GM12878 (cell line): ENCODE measurements around the gene WHRN. TPM values are rescaled to one million over a fixed set of nuclear protein-coding genes. Genes with fewer than 3 reads are reported as not detected.

ENCODE experiments used
- ATF2 ChIP-seq: IDR thresholded peaks from 2 replicates; pipeline ENCODE4 v1.6.1; 2012; ENCODE audit warnings: low read length, inconsistent platforms
- ATF3 ChIP-seq: IDR thresholded peaks from 2 replicates; pipeline ENCODE4 v1.6.1; 2011; ENCODE audit warnings: low read depth, mild to moderate bottlenecking, low read length, moderate library complexity, borderline replicate concordance; ENCODE audit errors: extremely low read depth
- BACH1 ChIP-seq: fragments of 450-650 bp; IDR thresholded peaks from 2 replicates; pipeline ENCODE4 v1.6.1; 2017; ENCODE audit warnings: mild to moderate bottlenecking, borderline replicate concordance
- BHLHE40 ChIP-seq, 2 experiments: fragments of 450-650 bp in 1 of 2; IDR thresholded peaks; 2 replicates each; pipeline ENCODE4 v1.6.1; 2011 to 2017; ENCODE audit warnings: low read depth in 2 of 2, borderline replicate concordance in 1 of 2, improper control_type of control experiment in 1 of 2, low read length in 1 of 2, mild to moderate bottlenecking in 1 of 2
- CREM ChIP-seq: IDR thresholded peaks from 2 replicates; pipeline ENCODE4 v1.6.1; 2014; ENCODE audit warnings: antibody characterized with exemption, low read depth
- HSF1 ChIP-seq: fragments of 150-350 bp; IDR thresholded peaks from 2 replicates; pipeline ENCODE4 v1.6.1; 2014; ENCODE audit warnings: mild to moderate bottlenecking, low read depth, low read length
- MAX ChIP-seq: IDR thresholded peaks from 2 replicates; pipeline ENCODE4 v1.6.1; 2012; ENCODE audit warnings: low read depth, low read length, improper control_type of control experiment
- MEF2A ChIP-seq: IDR thresholded peaks from 2 replicates; pipeline ENCODE4 v1.6.1; 2011; ENCODE audit warnings: low read depth, mild to moderate bottlenecking, low read length, moderate library complexity; ENCODE audit not compliant: insufficient read depth
- NBN ChIP-seq: fragments of 450-650 bp; IDR thresholded peaks from 2 replicates; pipeline ENCODE4 v1.6.1; 2016
- NFIC ChIP-seq: IDR thresholded peaks from 2 replicates; pipeline ENCODE4 v1.6.1; 2012; ENCODE audit warnings: low read depth, mild to moderate bottlenecking, inconsistent platforms, low read length, moderate library complexity
- NKRF ChIP-seq: fragments of 450-650 bp; conservative IDR thresholded peaks from 2 replicates; pipeline ENCODE4 v1.6.1; 2017; ENCODE audit warnings: mild to moderate bottlenecking, moderate library complexity
- NR2F1 ChIP-seq: fragments of 450-650 bp; conservative IDR thresholded peaks from 2 replicates; pipeline ENCODE4 v1.6.1; 2017; ENCODE audit warnings: mild to moderate bottlenecking
- PAX5 ChIP-seq: IDR thresholded peaks from 2 replicates; pipeline ENCODE4 v1.6.1; 2011; ENCODE audit warnings: low read depth, low read length, borderline replicate concordance
- RAD51 ChIP-seq: fragments of 450-650 bp; IDR thresholded peaks from 2 replicates; pipeline ENCODE4 v1.6.1; 2016; ENCODE audit warnings: moderate library complexity, mild to moderate bottlenecking, inconsistent platforms
- RB1 ChIP-seq: fragments of 450-650 bp; formaldehyde crosslinking; IDR thresholded peaks from 2 replicates; pipeline ENCODE4 v1.6.1; 2017; ENCODE audit warnings: mild to moderate bottlenecking, borderline replicate concordance
- SMARCA5 ChIP-seq: fragments of 450-650 bp; IDR thresholded peaks from 2 replicates; pipeline ENCODE4 v1.6.1; 2017; ENCODE audit warnings: mild to moderate bottlenecking
- STAT1 ChIP-seq: fragments of 450-650 bp; conservative IDR thresholded peaks from 2 replicates; pipeline ENCODE4 v1.6.1; 2014; ENCODE audit warnings: antibody characterized with exemption, mild to moderate bottlenecking
- TCF3 ChIP-seq: IDR thresholded peaks from 2 replicates; pipeline ENCODE4 v1.6.1; 2012; ENCODE audit warnings: low read depth, mild to moderate bottlenecking, low read length, borderline replicate concordance; ENCODE audit not compliant: insufficient read depth
- ZNF217 ChIP-seq: fragments of 450-650 bp; IDR thresholded peaks from 2 replicates; pipeline ENCODE4 v1.6.1; 2017; ENCODE audit warnings: antibody characterized with exemption, mild to moderate bottlenecking
- ZNF622 ChIP-seq: fragments of 450-650 bp; IDR thresholded peaks from 2 replicates; pipeline ENCODE4 v1.6.1; 2017; ENCODE audit warnings: mild to moderate bottlenecking, inconsistent platforms
- ZNF687 ChIP-seq: fragments of 450-650 bp; IDR thresholded peaks from 2 replicates; pipeline ENCODE4 v1.6.1; 2017; ENCODE audit warnings: mild to moderate bottlenecking, moderate library complexity
- polyA plus RNA-seq, 11 experiments: library from polyadenylated mRNA; depleted of rRNA in 4 of 11; unstranded in 6 of 11; stranded (reverse) in 5 of 11; fragments of >200 nt; fragmentation: Nextera tagmentation in 4 of 11; fragmentation: Illumina TruSeq in 1 of 11; extraction: Ambion mirVana in 4 of 11; extraction: Trizol in 1 of 11; gene quantifications; 1 replicate in 1 of 11; 2 replicates in 10 of 11; pipeline versions ENCODE4 v1.2.1 to v1.2.3, GENCODE V29; 2011 to 2016; ENCODE audit warnings: inconsistent platforms in 2 of 11, missing spikeins in 2 of 11, low read depth in 1 of 11
- total RNA-seq, 4 experiments: library from RNA; depleted of rRNA in 3 of 4; stranded (reverse); fragments of >200 nt in 3 of 4; fragmentation: Illumina TruSeq in 1 of 4; extraction: Trizol in 1 of 4; gene quantifications; 2 replicates each; pipeline versions ENCODE4 v1.2.1 to v1.2.3, GENCODE V29; 2013 to 2021

Gene WHRN
- total and polyA plus RNA-seq, 10 of the 15 experiments (the other 5 are each of a cell fraction or from before 2014, with no cell fraction given): 0.04 to 18.2 (median 0.68) TPM; not detected in 1

GRCh38 chr9:114484854-114485443 lies 20.3 kb downstream of the WHRN start (continued):
- TF ChIP-seq TCF3 (0 out of 2 replicates have a peak, but pooled peaks have one; percentile 26), NKRF (no peak), PAX5 (peak; percentile 39; the same call in 1 of the 2 replicates), SMARCA5 (peak; percentile 90), STAT1 (no peak), MEF2A (peak; percentile 74; the same call in 1 of the 2 replicates), ATF2 (peak; percentile 78), RAD51 (peak; percentile 74), ATF3 (no peak), NBN (no peak; the same call in 1 of the 2 replicates), MAX (no peak; the same call in 1 of the 2 replicates), RB1 (no peak), ZNF622 (no peak), BACH1 (0 out of 2 replicates have a peak, but pooled peaks have one; percentile 52), ZNF687 (peak; percentile 94), NFIC (peak; percentile 86), BHLHE40 (IDR thresholded peaks at IDR 0.05; ENCODE audit: borderline replicate concordance in 1 of 2, low read depth in 2 of 2, low read length in 1 of 2) (peak; percentile 97 to 98), CREM (peak; percentile 64; the same call in 1 of the 2 replicates), HSF1 (no peak), NR2F1 (peak; percentile 61), ZNF217 (0 out of 2 replicates have a peak, but pooled peaks have one; percentile 35)
